Lung (tissue), 12 donors: ENCODE results near the gene COBLL1. TPM values are rescaled to one million over a fixed set of nuclear protein-coding genes. Genes with fewer than 3 reads are reported as not detected.
A peak's percentile ranks its signal among the peaks of the same experiment; 100 is the strongest.

Experiments used
- ATAC-seq: fragments of 200-7000 bp; cut with Tn5 transposase; one replicate; pipeline ENCODE4 v1.9.1; 2020; ENCODE audit warnings: moderate number of reproducible peaks; ENCODE audit not compliant: insufficient read depth, low FRiP score
- DNase-seq, 3 donors: peaks; one replicate each; pipeline ENCODE4 v3.0.0-alpha.2; 2013 to 2017
- H3K27ac ChIP-seq, 2 donors: one replicate each; pipeline ENCODE4 v1.5.1; 2013; ENCODE audit warnings: mild to moderate bottlenecking in 2 of 2, moderate library complexity in 2 of 2, control low read depth in 1 of 2, inconsistent platforms in 1 of 2, low read depth in 1 of 2, low read length in 1 of 2
- H3K27me3 ChIP-seq, 3 donors: one replicate each; pipeline ENCODE4 v1.5.1; 2013; ENCODE audit warnings: low read length in 2 of 3; ENCODE audit not compliant: control insufficient read depth in 3 of 3, insufficient read depth in 3 of 3
- H3K36me3 ChIP-seq, 4 donors: one replicate each; pipeline ENCODE4 v1.5.1; 2013; ENCODE audit warnings: low read length in 4 of 4, mild to moderate bottlenecking in 1 of 4, moderate library complexity in 1 of 4; ENCODE audit not compliant: control insufficient read depth in 4 of 4, insufficient read depth in 4 of 4
- H3K4me1 ChIP-seq, 5 donors: one replicate each; pipeline ENCODE4 v1.5.1; 2013; ENCODE audit warnings: low read length in 5 of 5, mild to moderate bottlenecking in 2 of 5, moderate library complexity in 1 of 5; ENCODE audit not compliant: control insufficient read depth in 5 of 5, insufficient read depth in 5 of 5
- H3K4me3 ChIP-seq: one replicate; pipeline ENCODE4 v1.5.1; 2013; ENCODE audit warnings: mild to moderate bottlenecking, control low read depth, moderate library complexity
- H3K9ac ChIP-seq, 2 donors: one replicate each; pipeline ENCODE4 v1.5.1; 2013; ENCODE audit warnings: low read length in 2 of 2, control low read depth in 1 of 2; ENCODE audit not compliant: insufficient read depth in 1 of 2
- H3K9me3 ChIP-seq, 4 donors: one replicate each; pipeline ENCODE4 v1.5.1; 2013; ENCODE audit warnings: low read length in 3 of 4, mild to moderate bottlenecking in 1 of 4, moderate library complexity in 1 of 4; ENCODE audit not compliant: control insufficient read depth in 4 of 4, insufficient read depth in 3 of 4
- WGBS, 2 donors: extraction: QIAGEN DNeasy Blood & Tissue Kit; methylation state at CpG; one replicate each; pipeline ENCODE4 v1.1.7; 2013; 5-methylcytosine and 5-hydroxymethylcytosine counted together
- polyA plus RNA-seq, 2 donors: library from polyadenylated mRNA; stranded (reverse); fragments of 200-250 nt; gene quantifications; one replicate each; pipeline ENCODE4 v1.2.1, GENCODE V29; 2013
- total RNA-seq, 2 donors: library from RNA; depleted of rRNA in 1 of 2; stranded (reverse); fragments of >200 nt in 1 of 2; gene quantifications; one replicate each; pipeline ENCODE4 v1.2.1, GENCODE V29; 2014 to 2021
- TF ChIP-seq, protein P1 (sequence below): IDR thresholded peaks from 2 replicates; pipeline ENCODE4 v1.5.1; 2012; ENCODE audit warnings: mild to moderate bottlenecking; ENCODE audit errors: control extremely low read depth, extremely low read depth
- donor health status: control.
- donor health status: control.
- donor health status: Bipolar disorder and iron deficiency.
- donor health status: healthy.
- donor health status: DM: yes; HTN: yes; CAD: no.

COBLL1 gene
- total and polyA plus RNA-seq, 4 donors = 13.0 to 86.5 (median 53.7) TPM

- no peaks in the 10 kb centered on the region for H3K36me3 ChIP-seq
- H3K4me1 ChIP-seq = peaks cover 0 to 14% (median 0%) of the 10 kb centered on the region in 5 donors
- H3K4me3 ChIP-seq = no peak overlapping the region
- H3K27ac ChIP-seq = no peak overlapping the region
- TF ChIP-seq, protein P1, sequence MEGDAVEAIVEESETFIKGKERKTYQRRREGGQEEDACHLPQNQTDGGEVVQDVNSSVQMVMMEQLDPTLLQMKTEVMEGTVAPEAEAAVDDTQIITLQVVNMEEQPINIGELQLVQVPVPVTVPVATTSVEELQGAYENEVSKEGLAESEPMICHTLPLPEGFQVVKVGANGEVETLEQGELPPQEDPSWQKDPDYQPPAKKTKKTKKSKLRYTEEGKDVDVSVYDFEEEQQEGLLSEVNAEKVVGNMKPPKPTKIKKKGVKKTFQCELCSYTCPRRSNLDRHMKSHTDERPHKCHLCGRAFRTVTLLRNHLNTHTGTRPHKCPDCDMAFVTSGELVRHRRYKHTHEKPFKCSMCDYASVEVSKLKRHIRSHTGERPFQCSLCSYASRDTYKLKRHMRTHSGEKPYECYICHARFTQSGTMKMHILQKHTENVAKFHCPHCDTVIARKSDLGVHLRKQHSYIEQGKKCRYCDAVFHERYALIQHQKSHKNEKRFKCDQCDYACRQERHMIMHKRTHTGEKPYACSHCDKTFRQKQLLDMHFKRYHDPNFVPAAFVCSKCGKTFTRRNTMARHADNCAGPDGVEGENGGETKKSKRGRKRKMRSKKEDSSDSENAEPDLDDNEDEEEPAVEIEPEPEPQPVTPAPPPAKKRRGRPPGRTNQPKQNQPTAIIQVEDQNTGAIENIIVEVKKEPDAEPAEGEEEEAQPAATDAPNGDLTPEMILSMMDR = no peak
- DNase-seq (no peak), ATAC-seq (no peak)
- H3K9me3 ChIP-seq = no peaks in the 10 kb centered on the region
- 94 to 95% methylated on average over 10 of the region's 10 CpGs for WGBS, 2 donors
- no peak overlapping the region for H3K9ac ChIP-seq
- H3K27me3 ChIP-seq = no peaks in the 10 kb centered on the region
Measured at GRCh38 chr2:164754157-164755093, 87.2 kb downstream of the COBLL1 start.

DNA sequence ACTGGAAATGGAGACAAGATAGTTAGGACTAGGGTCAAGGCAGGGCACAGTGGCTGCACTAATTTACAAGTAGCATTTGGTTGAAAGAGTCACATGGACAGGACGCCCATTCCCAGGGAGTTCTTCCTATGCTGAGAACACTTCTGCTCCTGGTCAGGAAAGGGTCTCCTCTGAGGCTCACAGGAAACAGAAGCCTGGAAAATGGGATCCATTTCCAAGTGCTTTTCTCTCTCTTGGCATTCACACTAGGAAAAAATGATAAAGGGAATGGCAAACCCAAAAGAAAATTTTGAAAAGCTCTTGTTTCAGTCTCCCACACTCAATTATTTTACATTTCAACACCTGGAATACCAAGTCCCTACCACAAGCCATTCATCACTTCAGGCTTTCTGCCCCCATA lies 88.7 kb downstream of the COBLL1 start:
- ATAC-seq (no peak), DNase-seq (no peak)
- Histone ChIP-seq H3K4me1 (peaks cover 0 to 14% (median 0%) of the 10 kb centered on the region in 5 donors), H3K9ac (no peak overlapping the region), H3K27ac (no peak overlapping the region), H3K9me3 (no peaks in the 10 kb centered on the region), H3K4me3 (no peak overlapping the region), H3K27me3 (no peaks in the 10 kb centered on the region), H3K36me3 (no peaks in the 10 kb centered on the region)
- TF ChIP-seq, protein P1 = no peak
- 93 to 94% methylated on average over 1 of the region's 1 CpG for WGBS, 2 donors

DNA sequence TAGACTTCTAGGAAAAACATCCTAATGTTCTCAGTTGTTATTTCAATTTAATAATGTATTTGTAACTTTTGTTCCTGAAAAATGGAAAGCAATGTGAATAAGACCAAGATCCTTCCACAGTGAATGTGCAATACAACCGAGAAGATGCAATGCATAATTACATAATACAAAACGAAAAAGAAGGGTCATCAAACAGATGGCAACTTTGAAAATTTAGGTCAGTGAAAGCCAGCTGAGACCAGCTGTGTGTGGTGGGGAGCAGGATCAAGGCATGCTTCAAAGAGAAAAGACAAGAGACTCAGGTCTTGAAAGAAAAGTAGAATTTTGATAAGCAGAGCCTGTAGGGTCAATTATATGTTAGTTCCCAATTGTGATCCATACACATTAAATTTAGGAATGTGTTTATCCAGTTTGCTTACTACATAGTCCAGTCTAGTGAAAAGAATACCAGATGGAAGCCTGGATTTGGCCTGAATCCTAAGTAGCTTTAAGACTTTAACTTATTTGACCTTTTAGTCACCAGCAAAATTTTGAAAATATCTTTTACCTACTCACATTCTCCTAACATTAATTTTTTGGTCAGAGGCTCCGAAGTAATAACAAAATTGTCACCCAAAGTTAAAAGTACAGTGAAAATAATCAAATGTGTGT lies 93.7 kb downstream of the COBLL1 start:
- TF ChIP-seq, protein P1 = no peak
- Histone ChIP-seq H3K27me3 (no peaks in the 10 kb centered on the region), H3K9ac (no peak overlapping the region), H3K4me3 (no peak overlapping the region), H3K27ac (no peak overlapping the region), H3K9me3 (no peaks in the 10 kb centered on the region), H3K4me1 (peaks cover 0 to 12% (median 0%) of the 10 kb centered on the region in 5 donors), H3K36me3 (no peaks in the 10 kb centered on the region)
- DNase-seq = peak in 1 of 3 donors; percentile 8
- ATAC-seq = no peak
- WGBS, 2 donors = 68 to 72% methylated on average over 3 of the region's 3 CpGs
